Fibroblast of lung (primary cell): Measurements from ENCODE around the gene SYT14.

Experiments used
- EZH2 ChIP-seq: IDR thresholded peaks from 2 replicates; pipeline ENCODE4 v1.5.1; 2012; ENCODE audit warnings: low read length, control low read depth, mild to moderate bottlenecking; ENCODE audit errors: missing control alignments
- TF ChIP-seq, protein P1 (sequence below), 2 donors: IDR thresholded peaks in 1 of 2; conservative IDR thresholded peaks in 1 of 2; 1 replicate in 1 of 2; 2 replicates in 1 of 2; pipeline ENCODE4 v1.5.1; 2011 to 2012; ENCODE audit warnings: low read length in 2 of 2, control low read depth in 1 of 2, inconsistent platforms in 1 of 2, low read depth in 1 of 2, mild to moderate bottlenecking in 1 of 2

DNA sequence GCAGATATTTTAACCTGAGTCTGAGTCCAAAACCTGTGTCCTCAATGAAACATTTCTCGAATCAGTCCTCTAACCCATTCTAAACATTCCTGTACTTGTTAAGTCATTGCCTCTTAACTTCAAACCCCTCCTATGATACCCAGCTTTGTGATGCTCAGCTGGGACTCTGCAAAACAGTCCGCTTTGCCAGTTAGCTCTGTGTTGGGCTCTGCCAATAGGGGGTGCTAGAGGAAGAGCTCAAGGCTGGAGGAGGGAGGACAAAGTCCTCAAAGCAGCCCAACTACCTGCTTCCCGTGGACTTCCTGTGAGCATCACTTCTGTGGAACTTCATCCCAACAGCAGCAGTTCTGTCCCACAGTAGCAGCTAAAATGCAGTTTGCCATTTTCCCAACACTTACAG is 38.1 kb upstream of the SYT14 start:
- no peak for TF ChIP-seq EZH2
- TF ChIP-seq, protein P1, sequence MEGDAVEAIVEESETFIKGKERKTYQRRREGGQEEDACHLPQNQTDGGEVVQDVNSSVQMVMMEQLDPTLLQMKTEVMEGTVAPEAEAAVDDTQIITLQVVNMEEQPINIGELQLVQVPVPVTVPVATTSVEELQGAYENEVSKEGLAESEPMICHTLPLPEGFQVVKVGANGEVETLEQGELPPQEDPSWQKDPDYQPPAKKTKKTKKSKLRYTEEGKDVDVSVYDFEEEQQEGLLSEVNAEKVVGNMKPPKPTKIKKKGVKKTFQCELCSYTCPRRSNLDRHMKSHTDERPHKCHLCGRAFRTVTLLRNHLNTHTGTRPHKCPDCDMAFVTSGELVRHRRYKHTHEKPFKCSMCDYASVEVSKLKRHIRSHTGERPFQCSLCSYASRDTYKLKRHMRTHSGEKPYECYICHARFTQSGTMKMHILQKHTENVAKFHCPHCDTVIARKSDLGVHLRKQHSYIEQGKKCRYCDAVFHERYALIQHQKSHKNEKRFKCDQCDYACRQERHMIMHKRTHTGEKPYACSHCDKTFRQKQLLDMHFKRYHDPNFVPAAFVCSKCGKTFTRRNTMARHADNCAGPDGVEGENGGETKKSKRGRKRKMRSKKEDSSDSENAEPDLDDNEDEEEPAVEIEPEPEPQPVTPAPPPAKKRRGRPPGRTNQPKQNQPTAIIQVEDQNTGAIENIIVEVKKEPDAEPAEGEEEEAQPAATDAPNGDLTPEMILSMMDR (conservative IDR thresholded peaks at IDR 0.05 in 1 of 2, IDR thresholded peaks at IDR 0.05 in 1 of 2; ENCODE audit: low read depth in 1 of 2, low read length in 2 of 2): no peak
